ENCODE measurements around the gene TAF12. TPM values are rescaled to one million over a fixed set of nuclear protein-coding genes. Genes with fewer than 3 reads are reported as not detected.
"Not testable (repeated sequence)": the region's sequence is repeated elsewhere in the genome, so short reads cannot be mapped to it uniquely, and the experiment has no call there.

The TAF12 gene
- total RNA-seq, 2 experiments from 2014 or later, result 7.0 to 8.0 TPM

DNA sequence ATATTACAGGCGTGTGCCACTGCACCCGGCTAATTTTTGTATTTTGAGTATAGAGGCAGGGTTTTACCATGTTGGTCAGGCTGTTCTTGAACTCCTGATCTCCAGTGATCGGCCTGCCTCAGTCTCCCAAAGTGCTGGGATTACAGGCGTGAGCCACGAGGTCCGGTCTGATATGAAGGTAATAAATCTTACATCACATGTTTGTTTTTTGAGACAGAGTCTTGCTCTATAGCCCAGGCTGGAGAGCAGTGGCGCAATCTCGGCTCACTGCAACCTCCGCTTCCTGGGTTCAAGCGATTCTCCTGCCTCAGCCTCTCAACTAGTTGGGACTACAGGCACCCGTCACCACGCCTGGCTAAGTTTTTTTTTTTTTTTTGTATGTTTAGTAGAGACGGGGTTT lies 10.2 kb upstream of the TAF12 start:
- H3K27me3 Mint-ChIP-seq; intact Hi-C loops (cut with DNase I, micrococcal nuclease); H3K36me3 ChIP-seq (ENCODE audit: insufficient read depth, low read length); H3K36me3 Mint-ChIP-seq (ENCODE audit: low read depth); H3K27ac Mint-ChIP-seq; ATAC-seq (ENCODE audit: poor library complexity); H3K4me3 Mint-ChIP-seq; H3K4me3 ChIP-seq (ENCODE audit: low read length); DNase-seq; H3K9me3 ChIP-seq (ENCODE audit: control insufficient read depth in 1 of 2, insufficient read depth in 1 of 2, low read length in 2 of 2); H3K27ac ChIP-seq (ENCODE audit: low read depth in 1 of 2, low read length in 2 of 2); H3K27me3 ChIP-seq (ENCODE audit: control insufficient read depth in 1 of 2, insufficient read depth in 2 of 2, low read length in 2 of 2); H3K9me3 Mint-ChIP-seq; POLR2A ChIA-PET; CTCF ChIA-PET: not testable (repeated sequence)
- peaks cover 12% of the 10 kb centered on the region for H3K4me1 ChIP-seq (ENCODE audit: insufficient read depth, low read length)
- peaks cover 11% of the 10 kb centered on the region for H3K4me1 Mint-ChIP-seq (ENCODE audit: low read depth)

DNA sequence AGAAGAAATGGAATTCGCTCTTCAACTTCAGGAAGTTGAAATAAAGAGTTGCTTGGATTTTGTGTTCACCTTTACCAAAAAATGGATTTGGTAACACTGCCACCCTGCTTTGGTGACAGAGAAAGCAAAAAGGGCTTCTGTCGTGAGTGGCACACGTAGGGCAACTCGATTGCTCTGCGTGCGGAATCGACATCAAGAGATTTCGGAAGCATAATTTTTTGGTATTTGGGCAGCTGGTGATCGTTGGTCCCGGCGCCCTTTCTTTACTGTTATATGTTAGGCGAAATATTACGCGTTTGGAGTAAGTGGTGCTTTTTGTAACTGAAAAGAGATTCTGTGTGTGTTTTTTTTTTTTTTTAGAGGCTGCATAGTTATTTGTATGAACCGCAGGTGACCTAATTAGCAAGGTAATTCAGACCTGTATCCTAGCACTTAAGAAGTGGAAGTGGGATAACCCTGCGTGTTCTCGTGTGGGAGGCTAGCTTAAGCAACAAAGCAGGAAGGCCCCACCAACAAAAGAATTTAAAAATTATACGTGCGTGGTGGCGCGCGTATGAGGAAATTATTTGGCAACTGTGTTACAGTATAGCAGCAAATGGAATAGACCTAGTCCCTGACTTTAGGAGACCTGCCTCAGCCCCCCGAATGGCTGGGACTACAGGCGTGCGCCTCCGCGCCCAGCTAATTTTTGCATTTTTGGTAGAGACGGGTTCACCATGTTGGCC lies 5.8 kb upstream of the TAF12 start, which contains the start of gene RNU11:
RNU11 (plus strand) TSS at position 127 of the 725 bp plus-strand sequence.
- H3K36me3 Mint-ChIP-seq (ENCODE audit: low read depth), result peaks cover under 1% of the 10 kb centered on the region
- H3K9me3 ChIP-seq (ENCODE audit: control insufficient read depth in 1 of 2, insufficient read depth in 1 of 2, low read length in 2 of 2), result no peaks in the 10 kb centered on the region
- POLR2A ChIA-PET, result interaction anchor here (0.7 to 3.1 kb wide), 30 partner anchors 12 to 985 kb away, joined by 3 to 191 read pairs (median 5); partner anchors contain the start of genes EPB41, FAM76A, GMEB1 and MED18

DNA sequence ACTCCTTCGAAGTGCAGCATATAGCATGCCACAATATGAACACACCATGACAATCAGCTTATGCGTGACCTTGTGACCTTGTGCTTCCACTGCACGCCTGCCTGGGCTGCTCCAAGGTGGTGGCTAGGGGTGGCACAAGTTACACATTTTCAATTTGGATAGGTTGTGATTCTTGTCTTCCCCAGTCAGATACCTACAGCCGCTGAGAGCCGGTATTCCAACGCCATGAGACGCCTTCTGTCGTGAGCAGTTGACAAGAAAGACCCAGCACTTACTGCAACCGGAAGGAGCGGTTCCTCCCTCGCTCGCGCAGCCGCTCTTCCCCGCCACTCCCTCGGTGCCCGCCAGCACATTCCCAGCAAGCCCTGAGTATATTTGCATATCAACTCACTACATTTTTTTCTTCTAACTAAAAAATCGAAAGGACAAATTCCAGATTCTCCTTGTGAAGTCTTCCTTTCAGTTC lies 5.2 kb upstream of the TAF12 start:
- no peaks in the 10 kb centered on the region for H3K9me3 ChIP-seq (ENCODE audit: control insufficient read depth in 1 of 2, insufficient read depth in 1 of 2, low read length in 2 of 2)
- H3K4me3 ChIP-seq (ENCODE audit: low read length), result peak overlapping the region; percentile 50
- H3K36me3 ChIP-seq (ENCODE audit: insufficient read depth, low read length), result no peaks in the 10 kb centered on the region
- DNase-seq (peak; percentile 78 to 97 (median 86)), ATAC-seq (ENCODE audit: poor library complexity) (peak; percentile 84)
- H3K9me3 Mint-ChIP-seq, result no peaks in the 10 kb centered on the region
- peak overlapping the region; percentile 78 for H3K4me3 Mint-ChIP-seq
- POLR2A ChIA-PET, result interaction anchor here (0.7 to 3.1 kb wide), 25 partner anchors 13 to 985 kb away, joined by 3 to 191 read pairs (median 7); partner anchors contain the start of genes EPB41, FAM76A, GMEB1 and MED18
- H3K27me3 Mint-ChIP-seq, result no peaks in the 10 kb centered on the region
- no peaks in the 10 kb centered on the region for H3K27me3 ChIP-seq (ENCODE audit: control insufficient read depth in 1 of 2, insufficient read depth in 2 of 2, low read length in 2 of 2)
- TF ChIP-seq, protein P1, sequence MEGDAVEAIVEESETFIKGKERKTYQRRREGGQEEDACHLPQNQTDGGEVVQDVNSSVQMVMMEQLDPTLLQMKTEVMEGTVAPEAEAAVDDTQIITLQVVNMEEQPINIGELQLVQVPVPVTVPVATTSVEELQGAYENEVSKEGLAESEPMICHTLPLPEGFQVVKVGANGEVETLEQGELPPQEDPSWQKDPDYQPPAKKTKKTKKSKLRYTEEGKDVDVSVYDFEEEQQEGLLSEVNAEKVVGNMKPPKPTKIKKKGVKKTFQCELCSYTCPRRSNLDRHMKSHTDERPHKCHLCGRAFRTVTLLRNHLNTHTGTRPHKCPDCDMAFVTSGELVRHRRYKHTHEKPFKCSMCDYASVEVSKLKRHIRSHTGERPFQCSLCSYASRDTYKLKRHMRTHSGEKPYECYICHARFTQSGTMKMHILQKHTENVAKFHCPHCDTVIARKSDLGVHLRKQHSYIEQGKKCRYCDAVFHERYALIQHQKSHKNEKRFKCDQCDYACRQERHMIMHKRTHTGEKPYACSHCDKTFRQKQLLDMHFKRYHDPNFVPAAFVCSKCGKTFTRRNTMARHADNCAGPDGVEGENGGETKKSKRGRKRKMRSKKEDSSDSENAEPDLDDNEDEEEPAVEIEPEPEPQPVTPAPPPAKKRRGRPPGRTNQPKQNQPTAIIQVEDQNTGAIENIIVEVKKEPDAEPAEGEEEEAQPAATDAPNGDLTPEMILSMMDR (IDR thresholded peaks at IDR 0.05), result no peak
- peak overlapping the region; percentile 96 for H3K27ac Mint-ChIP-seq
- CTCF ChIA-PET, result interaction anchor here (0.5 to 2.1 kb wide), 5 partner anchors 9 to 88 kb away, joined by 3 to 21 read pairs (median 4); partner anchors contain the start of genes GMEB1 and YTHDF2
- peak overlapping the region; percentile 88 to 93 for H3K27ac ChIP-seq (ENCODE audit: low read depth in 1 of 2, low read length in 2 of 2)
- H3K4me1 Mint-ChIP-seq (ENCODE audit: low read depth), result peaks cover 37% of the 10 kb centered on the region
- intact Hi-C loops (cut with DNase I, micrococcal nuclease), result loop anchor here (1.0 to 10.0 kb wide), 5 partner anchors 20 to 403 kb away; partner anchors contain the start of genes GMEB1 (in 2 of the 2) and YTHDF2 (in 2 of the 2)
- peaks cover 6% of the 10 kb centered on the region for H3K36me3 Mint-ChIP-seq (ENCODE audit: low read depth)
- peaks cover 41% of the 10 kb centered on the region for H3K4me1 ChIP-seq (ENCODE audit: insufficient read depth, low read length)

More for the DNA sequence above, 5.8 kb upstream of the TAF12 start, which contains the start of gene RNU11:
- H3K27me3 Mint-ChIP-seq, result no peaks in the 10 kb centered on the region
- ATAC-seq (ENCODE audit: poor library complexity) (peak; percentile 67), DNase-seq (peak; percentile 77 to 97 (median 85))
- TF ChIP-seq, protein P1 (IDR thresholded peaks at IDR 0.05), result no peak
- H3K9me3 Mint-ChIP-seq, result no peaks in the 10 kb centered on the region
- H3K36me3 ChIP-seq (ENCODE audit: insufficient read depth, low read length), result no peaks in the 10 kb centered on the region
- H3K27ac Mint-ChIP-seq, result peak within 1 kb of the TSS; percentile 96
- H3K4me3 Mint-ChIP-seq, result peak within 1 kb of the TSS; percentile 78
- H3K4me1 ChIP-seq (ENCODE audit: insufficient read depth, low read length), result peaks cover 36% of the 10 kb centered on the region
- peaks cover 32% of the 10 kb centered on the region for H3K4me1 Mint-ChIP-seq (ENCODE audit: low read depth)
- CTCF ChIA-PET, result interaction anchor here (0.5 to 2.1 kb wide), 5 partner anchors 10 to 88 kb away, joined by 3 to 21 read pairs (median 4); partner anchors contain the start of genes GMEB1 and YTHDF2
- intact Hi-C loops (cut with DNase I, micrococcal nuclease), result loop anchor here (1.0 to 10.0 kb wide), 5 partner anchors 20 to 404 kb away; partner anchors contain the start of genes GMEB1 (in 2 of the 2) and YTHDF2 (in 2 of the 2)
- H3K27ac ChIP-seq (ENCODE audit: low read depth in 1 of 2, low read length in 2 of 2), result peak within 1 kb of the TSS; percentile 88 to 93
- peak within 1 kb of the TSS; percentile 50 for H3K4me3 ChIP-seq (ENCODE audit: low read length)
- H3K27me3 ChIP-seq (ENCODE audit: control insufficient read depth in 1 of 2, insufficient read depth in 2 of 2, low read length in 2 of 2), result no peaks in the 10 kb centered on the region
